ENCODE results near the gene FNDC7. TPM values are rescaled to one million over a fixed set of nuclear protein-coding genes. Genes with fewer than 3 reads are reported as not detected.
"Not testable (repeated sequence)": the region's sequence is repeated elsewhere in the genome, so short reads cannot be mapped to it uniquely, and the experiment has no call there.

The FNDC7 gene
- total and polyA plus RNA-seq, 9 donors, result 0.13 to 0.22 (median 0.15) TPM; not detected in 6

- Histone ChIP-seq H3K27me3 (no peaks in the 10 kb centered on the region), H3K27ac (no peak overlapping the region), H3K36me3 (no peaks in the 10 kb centered on the region), H3K4me1 (ENCODE audit: insufficient read depth) (no peaks in the 10 kb centered on the region), H3K4me3 (no peak overlapping the region), H3K9me3 (no peaks in the 10 kb centered on the region)
- DNase-seq, result no peak
- TF ChIP-seq CTCF (IDR thresholded peaks at IDR 0.05) (no peak), EP300 (IDR thresholded peaks at IDR 0.05) (no peak), POLR2A (IDR thresholded peaks at IDR 0.05) (no peak)
- 76 to 77% (median 77%) methylated on average over 5 of the region's 5 CpGs for WGBS, 3 donors
- intact Hi-C loops (cut with DNase I), result no loop called here
These were observed 11.4 kb upstream of the FNDC7 start for GRCh38 chr1:108701176-108701849.

- WGBS, 3 donors, result 87 to 97% (median 91%) methylated on average over 6 of the region's 6 CpGs
- DNase-seq; H3K4me3 ChIP-seq; H3K9me3 ChIP-seq; H3K27me3 ChIP-seq; H3K36me3 ChIP-seq; intact Hi-C loops (cut with DNase I); H3K4me1 ChIP-seq (ENCODE audit: insufficient read depth); H3K27ac ChIP-seq: not testable (repeated sequence)
These were observed 10.6 kb upstream of the FNDC7 start for GRCh38 chr1:108702109-108702508.

GRCh38 chr1:108703939-108704338, 8.8 kb upstream of the FNDC7 start:
- 72 to 81% (median 79%) methylated on average over 6 of the region's 6 CpGs for WGBS, 3 donors
- intact Hi-C loops (cut with DNase I), result no loop called here
- no peak overlapping the region for H3K27ac ChIP-seq
- no peak overlapping the region for H3K4me3 ChIP-seq
- no peaks in the 10 kb centered on the region for H3K36me3 ChIP-seq
- DNase-seq, result no peak
- H3K4me1 ChIP-seq (ENCODE audit: insufficient read depth), result no peaks in the 10 kb centered on the region
- no peaks in the 10 kb centered on the region for H3K9me3 ChIP-seq
- TF ChIP-seq POLR2A (IDR thresholded peaks at IDR 0.05) (no peak), CTCF (IDR thresholded peaks at IDR 0.05) (no peak), EP300 (IDR thresholded peaks at IDR 0.05) (no peak)
- no peaks in the 10 kb centered on the region for H3K27me3 ChIP-seq

GRCh38 chr1:108704496-108704895, 8.2 kb upstream of the FNDC7 start:
- TF ChIP-seq EP300 (IDR thresholded peaks at IDR 0.05), result no peak
- no peak for TF ChIP-seq POLR2A (IDR thresholded peaks at IDR 0.05)
- TF ChIP-seq CTCF (IDR thresholded peaks at IDR 0.05), result no peak
- Histone ChIP-seq H3K36me3 (no peaks in the 10 kb centered on the region), H3K27me3 (no peaks in the 10 kb centered on the region), H3K4me1 (ENCODE audit: insufficient read depth) (no peaks in the 10 kb centered on the region), H3K9me3 (no peaks in the 10 kb centered on the region), H3K27ac (no peak overlapping the region), H3K4me3 (no peak overlapping the region)
- intact Hi-C loops (cut with DNase I), result no loop called here
- no peak for DNase-seq
- WGBS, 3 donors, result 50 to 61% (median 52%) methylated on average over 2 of the region's 2 CpGs

GRCh38 chr1:108706643-108707042, 6.1 kb upstream of the FNDC7 start:
- no peaks in the 10 kb centered on the region for H3K27me3 ChIP-seq
- no peak for DNase-seq
- H3K36me3 ChIP-seq, result no peaks in the 10 kb centered on the region
- H3K4me1 ChIP-seq (ENCODE audit: insufficient read depth), result no peaks in the 10 kb centered on the region
- TF ChIP-seq EP300 (IDR thresholded peaks at IDR 0.05), result no peak
- intact Hi-C loops (cut with DNase I), result no loop called here
- no peak overlapping the region for H3K27ac ChIP-seq
- 95 to 97% (median 97%) methylated on average over 3 of the region's 3 CpGs for WGBS, 3 donors
- no peaks in the 10 kb centered on the region for H3K9me3 ChIP-seq
- no peak overlapping the region for H3K4me3 ChIP-seq
